Measurements from ENCODE around the gene ITGA7.

The ITGA7 gene

DNA sequence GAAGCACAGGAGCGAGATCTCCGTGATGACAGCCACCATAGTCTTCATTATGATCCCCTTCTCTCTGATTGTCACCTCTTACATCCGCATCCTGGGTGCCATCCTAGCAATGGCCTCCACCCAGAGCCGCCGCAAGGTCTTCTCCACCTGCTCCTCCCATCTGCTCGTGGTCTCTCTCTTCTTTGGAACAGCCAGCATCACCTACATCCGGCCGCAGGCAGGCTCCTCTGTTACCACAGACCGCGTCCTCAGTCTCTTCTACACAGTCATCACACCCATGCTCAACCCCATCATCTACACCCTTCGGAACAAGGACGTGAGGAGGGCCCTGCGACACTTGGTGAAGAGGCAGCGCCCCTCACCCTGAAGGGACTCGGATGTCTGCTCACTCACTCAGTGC, 70.2 kb downstream of the ITGA7 start:
- DNase-seq, result no peak

- DNase-seq, result no peak
Measured at GRCh38 chr12:55636853-55637252, 70.9 kb downstream of the ITGA7 start, which contains the start of gene OR10P1. Gene OR10P1, plus strand, starts transcription at chr12:55636892. Its CDS starts 0 bp downstream, at chr12:55636892.

DNA sequence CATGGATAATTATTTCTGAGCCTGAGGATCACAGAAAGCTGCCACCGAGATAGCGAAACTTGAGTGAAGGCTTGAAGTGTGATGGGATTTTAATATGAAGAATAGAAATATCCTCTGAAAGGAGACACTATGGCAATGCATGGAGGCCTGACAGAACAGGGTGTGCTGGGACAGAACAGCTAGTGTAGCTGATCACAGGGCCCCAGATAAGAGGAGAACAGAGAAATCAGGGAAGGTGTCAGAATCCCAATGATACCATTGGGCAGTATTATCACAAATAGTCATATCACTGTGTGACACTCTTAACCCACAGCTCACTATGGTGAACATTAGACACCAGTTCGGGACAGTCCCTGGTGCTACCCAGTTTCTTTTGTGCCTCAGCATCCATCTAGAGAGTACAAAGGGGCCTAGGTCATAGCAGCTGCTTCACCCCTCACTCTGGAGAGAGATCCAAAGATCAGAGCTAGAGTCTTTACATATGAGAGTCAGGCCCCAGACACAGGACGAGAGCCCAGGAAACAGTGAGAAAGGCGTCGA, 71.5 kb downstream of the ITGA7 start:
- no peak for DNase-seq
